SK-N-SH (cell line): ENCODE results near the gene CD300LG. TPM values are rescaled to one million over a fixed set of nuclear protein-coding genes. Genes with fewer than 3 reads are reported as not detected.
"Not testable (repeated sequence)": the region's sequence is repeated elsewhere in the genome, so short reads cannot be mapped to it uniquely, and the experiment has no call there.

Experiments used
- CTCF ChIA-PET: fragments of 300-600, 350-600 bp; formaldehyde crosslinking; extraction: SDS; loops from one replicate; lab custom pipeline; 2021; lab: Yijun Ruan, JAX
- POLR2A ChIA-PET: fragments of 350-600 bp; sonication (Branson Sonifier 250); formaldehyde crosslinking; extraction: SDS; loops from one replicate; lab custom pipeline; 2020; ENCODE audit warnings: antibody characterized with exemption, inconsistent platforms; lab: Yijun Ruan, JAX
- DNase-seq: peaks from one replicate; pipeline ENCODE4 v3.0.0; 2012
- H2AFZ ChIP-seq: fragments of 200-600 bp; sonication (generic); 2 replicates; pipeline ENCODE4 v1.8.1; 2016; ENCODE audit warnings: antibody characterized with exemption, mild to moderate bottlenecking, low read depth
- H3F3A ChIP-seq: fragments of 200-600 bp; sonication (generic); replicated peaks from 2 replicates; pipeline ENCODE3; 2016; ENCODE audit warnings: antibody characterized with exemption, mild to moderate bottlenecking; ENCODE audit not compliant: insufficient read depth
- H3K27ac ChIP-seq, 2 experiments: fragments of 200-500 bp in 1 of 2; fragments of 200-600 bp in 1 of 2; sonication (Bioruptor generic) in 1 of 2; sonication (generic), shearing (Covaris generic) in 1 of 2; 2 replicates each; pipeline versions ENCODE4 v1.5.1 to v1.6.1; 2014 to 2016; ENCODE audit warnings: low read depth in 2 of 2, inconsistent platforms in 1 of 2, low read length in 1 of 2, mild to moderate bottlenecking in 1 of 2, mixed read lengths in 1 of 2
- H3K27me3 ChIP-seq: fragments of 200-600 bp; sonication (generic), shearing (Covaris generic); 2 replicates; pipeline ENCODE4 v1.6.1; 2016; ENCODE audit warnings: mixed run types; ENCODE audit not compliant: insufficient read depth
- H3K36me3 ChIP-seq, 2 experiments: fragments of 200-500 bp in 1 of 2; fragments of 200-600 bp in 1 of 2; sonication (Bioruptor generic) in 1 of 2; sonication (generic) in 1 of 2; replicated peaks in 1 of 2; 2 replicates each; pipeline versions ENCODE3 to v1.5.1; 2014 to 2016; ENCODE audit warnings: low read length in 1 of 2, mild to moderate bottlenecking in 1 of 2; ENCODE audit not compliant: insufficient read depth in 2 of 2, control insufficient read depth in 1 of 2
- H3K4me1 ChIP-seq, 2 experiments: fragments of 200-500 bp in 1 of 2; fragments of 200-600 bp in 1 of 2; sonication (Bioruptor generic) in 1 of 2; sonication (generic), shearing (Covaris generic) in 1 of 2; 2 replicates each; pipeline versions ENCODE4 v1.5.1 to v1.6.1; 2014 to 2016; ENCODE audit warnings: low read depth in 1 of 2, low read length in 1 of 2, mixed run types in 1 of 2; ENCODE audit not compliant: insufficient read depth in 2 of 2, control insufficient read depth in 1 of 2
- H3K4me2 ChIP-seq: fragments of 200-600 bp; sonication (generic), shearing (Covaris generic); 2 replicates; pipeline ENCODE4 v1.6.1; 2017; ENCODE audit warnings: mixed run types
- H3K4me3 ChIP-seq, 2 experiments: fragments of 200-500 bp in 1 of 2; fragments of 200-600 bp in 1 of 2; sonication (Bioruptor generic) in 1 of 2; sonication (generic), shearing (Covaris generic) in 1 of 2; 2 replicates each; pipeline versions ENCODE4 v1.5.1 to v1.8.1; 2014 to 2016; ENCODE audit warnings: low read depth in 2 of 2, inconsistent platforms in 1 of 2, low read length in 1 of 2, mild to moderate bottlenecking in 1 of 2, mixed read lengths in 1 of 2, moderate library complexity in 1 of 2
- H3K79me2 ChIP-seq: fragments of 200-600 bp; sonication (generic); 2 replicates; pipeline ENCODE4 v1.8.1; 2017; ENCODE audit warnings: mild to moderate bottlenecking; ENCODE audit not compliant: insufficient read depth
- H3K9ac ChIP-seq: fragments of 200-600 bp; sonication (generic); 2 replicates; pipeline ENCODE4 v1.6.1; 2017; ENCODE audit warnings: mixed run types
- H3K9me2 ChIP-seq: fragments of 200-600 bp; sonication (generic); 2 replicates; pipeline ENCODE4 v1.6.1; 2017; ENCODE audit warnings: mixed run types
- H3K9me3 ChIP-seq: fragments of 200-600 bp; sonication (generic); 2 replicates; pipeline ENCODE4 v1.6.1; 2017; ENCODE audit warnings: mixed run types, mild to moderate bottlenecking, moderate library complexity
- H4K20me1 ChIP-seq: fragments of 200-600 bp; sonication (generic); 2 replicates; pipeline ENCODE4 v1.6.1; 2017; ENCODE audit warnings: mild to moderate bottlenecking, mixed run types; ENCODE audit not compliant: insufficient read depth
- ELF1 ChIP-seq: IDR thresholded peaks from 2 replicates; pipeline ENCODE4 v1.4.0; 2012
- EP300 ChIP-seq, 2 experiments: IDR thresholded peaks; 2 replicates each; pipeline versions ENCODE4 v1.4.0 to v1.6.1; 2012; ENCODE audit warnings: borderline replicate concordance in 1 of 2, low read depth in 1 of 2, low read length in 1 of 2
- FOSL2 ChIP-seq: IDR thresholded peaks from 2 replicates; pipeline ENCODE4 v1.4.0; 2012; ENCODE audit warnings: low read depth, mild to moderate bottlenecking, moderate library complexity, borderline replicate concordance
- GATA2 ChIP-seq: sonication (generic); formaldehyde crosslinking; IDR thresholded peaks from 2 replicates; pipeline ENCODE4 v1.5.0; 2020; ENCODE audit warnings: mild to moderate bottlenecking, missing genetic modification reagents
- IRF3 ChIP-seq: fragments of 150-350 bp; IDR thresholded peaks from 2 replicates; pipeline ENCODE4 v1.6.1; 2016; ENCODE audit warnings: mild to moderate bottlenecking, low read depth, low read length
- MEF2A ChIP-seq: IDR thresholded peaks from 2 replicates; pipeline ENCODE4 v1.4.0; 2012; ENCODE audit warnings: low read depth, borderline replicate concordance
- MXI1 ChIP-seq: IDR thresholded peaks from 2 replicates; pipeline ENCODE4 v1.6.1; 2012; ENCODE audit warnings: mild to moderate bottlenecking, low read depth, low read length, improper control_type of control experiment
- NRF1 ChIP-seq: IDR thresholded peaks from 2 replicates; pipeline ENCODE4 v1.6.1; 2012; ENCODE audit warnings: low read depth, mild to moderate bottlenecking, low read length
- PBX3 ChIP-seq: IDR thresholded peaks from 2 replicates; pipeline ENCODE4; 2012
- TAF1 ChIP-seq: IDR thresholded peaks from 2 replicates; pipeline ENCODE4 v1.6.1; 2012; ENCODE audit warnings: low read depth, mild to moderate bottlenecking, low read length, moderate library complexity, borderline replicate concordance
- WGBS: methylation state at CpG from one replicate; pipeline ENCODE4 v1.1.6; 2017; ENCODE audit warnings: low lambda C conversion rate; 5-methylcytosine and 5-hydroxymethylcytosine counted together
- polyA plus RNA-seq, 3 experiments: library from polyadenylated mRNA; depleted of rRNA; stranded (reverse); fragments of >200 nt; gene quantifications; 2 replicates each; pipeline ENCODE4 v1.2.3, GENCODE V29; 2012
- TF ChIP-seq, protein P1 (sequence below): IDR thresholded peaks from 2 replicates; pipeline ENCODE4 v1.4.0; 2012; ENCODE audit warnings: low read depth, borderline replicate concordance

Gene CD300LG
- polyA plus RNA-seq, 1 of the 3 experiments (the other 2 are of a cell fraction) = not detected

DNA sequence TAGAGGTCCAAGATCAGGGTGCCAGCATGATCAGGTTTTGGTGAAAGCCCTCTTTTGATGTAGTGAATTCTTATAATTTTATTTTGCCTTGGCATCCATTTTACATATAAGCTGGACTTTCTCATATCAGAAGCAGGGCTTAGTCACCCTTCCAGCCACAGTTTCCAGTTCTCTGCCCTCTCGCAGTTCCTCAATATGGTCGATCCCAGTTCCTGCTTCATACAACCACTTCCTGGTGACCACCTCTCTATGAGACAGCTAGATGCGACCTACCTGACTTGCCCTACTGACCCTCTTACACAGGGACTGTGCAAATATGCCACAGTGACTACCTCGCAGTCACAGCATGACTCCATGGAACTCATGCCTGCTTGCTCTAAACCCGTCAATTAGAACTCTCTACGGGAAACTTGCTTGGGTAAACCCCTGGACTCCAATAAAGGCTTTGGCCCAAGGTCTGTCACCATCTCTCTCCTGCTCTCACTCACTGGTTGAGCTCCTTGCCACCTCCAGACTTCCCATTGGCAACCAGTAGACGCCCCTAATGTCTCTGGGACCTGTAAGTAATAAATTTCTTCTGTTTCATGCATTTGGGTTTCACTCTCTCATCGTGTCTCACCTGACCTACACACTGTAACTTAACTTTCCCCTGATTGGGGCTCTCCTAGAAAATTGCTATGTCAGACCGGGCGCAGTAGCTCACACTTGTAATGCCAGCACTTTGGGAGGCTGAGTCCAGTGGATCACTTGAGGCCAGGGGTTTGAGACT is 21.4 kb downstream of the CD300LG start:
- no peaks in the 10 kb centered on the region for H3F3A ChIP-seq
- H3K9me2 ChIP-seq = no peaks in the 10 kb centered on the region
- H3K9ac ChIP-seq = no peak overlapping the region
- DNase-seq = no peak
- no peaks in the 10 kb centered on the region for H3K79me2 ChIP-seq
- H3K9me3 ChIP-seq = no peaks in the 10 kb centered on the region
- TF ChIP-seq FOSL2 = no peak
- no peak overlapping the region for H3K27ac ChIP-seq
- H3K36me3 ChIP-seq = no peaks in the 10 kb centered on the region
- POLR2A ChIA-PET = no interaction called here
- H3K27me3 ChIP-seq = no peaks in the 10 kb centered on the region; the same call in 1 of the 2 replicates
- no peak overlapping the region for H2AFZ ChIP-seq
- H3K4me2 ChIP-seq = no peak overlapping the region
- CTCF ChIA-PET = interaction anchor here (0.8 to 12.5 kb wide), 6 partner anchors 9 to 126 kb away, joined by 3 to 106 read pairs (median 5); partner anchors contain the start of gene CD300LG
- no peaks in the 10 kb centered on the region for H4K20me1 ChIP-seq
- no peaks in the 10 kb centered on the region; a peak in 1 of 4 replicates for H3K4me1 ChIP-seq
- H3K4me3 ChIP-seq = no peak overlapping the region
- WGBS = 64% methylated on average over 10 of the region's 10 CpGs

- POLR2A ChIA-PET, H3F3A ChIP-seq, H3K4me1 ChIP-seq, H3K4me2 ChIP-seq, H3K36me3 ChIP-seq, H3K9ac ChIP-seq, H3K9me3 ChIP-seq, DNase-seq, H4K20me1 ChIP-seq, H3K4me3 ChIP-seq, H3K79me2 ChIP-seq, H3K27ac ChIP-seq, H3K9me2 ChIP-seq, H2AFZ ChIP-seq, H3K27me3 ChIP-seq: not testable (repeated sequence)
- CTCF ChIA-PET = interaction anchor here (1.3 to 12.5 kb wide), 3 partner anchors 9 to 22 kb away, joined by 4 to 106 read pairs (median 24); partner anchors contain the start of gene CD300LG
- 45% methylated on average over 6 of the region's 6 CpGs for WGBS
Measured at GRCh38 chr17:43869031-43869430, 22.1 kb downstream of the CD300LG start.

DNA sequence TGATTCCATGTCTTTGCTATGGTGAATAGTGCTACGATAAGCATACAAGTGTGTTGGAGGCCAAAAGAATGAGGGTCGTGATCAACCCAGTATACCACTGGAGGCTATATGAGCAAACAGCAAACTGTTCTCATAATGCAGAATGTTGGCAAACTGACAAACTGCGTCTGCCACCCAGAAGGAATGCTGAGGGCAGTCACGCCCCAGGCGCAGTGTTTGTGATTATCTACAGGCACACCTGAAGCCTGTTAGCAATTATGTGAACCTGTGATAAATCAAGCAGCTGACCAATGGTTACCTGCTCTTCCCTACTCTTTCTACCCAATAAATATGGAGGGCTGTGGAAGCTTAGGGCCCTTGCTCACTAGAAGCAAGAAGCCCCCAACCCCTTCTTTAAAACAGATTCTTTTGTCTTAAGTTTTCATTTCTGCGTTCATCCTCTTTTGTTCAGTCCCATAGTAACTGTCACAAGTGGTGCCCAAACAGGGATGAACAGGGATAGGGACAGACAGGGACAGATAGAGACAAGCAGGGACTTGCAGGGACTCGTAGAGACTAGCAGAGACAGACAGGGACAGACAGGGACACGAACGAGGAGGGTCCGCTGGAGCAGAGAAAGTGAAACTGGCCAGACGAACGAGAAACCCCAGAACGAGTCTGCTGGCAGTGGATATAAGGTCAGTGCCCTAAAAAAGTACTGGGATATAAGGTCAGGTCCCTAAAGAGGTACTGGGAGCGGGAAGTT is 25.1 kb downstream of the CD300LG start:
- Histone ChIP-seq H4K20me1 (no peaks in the 10 kb centered on the region), H3K9ac (no peak overlapping the region), H3K36me3 (no peaks in the 10 kb centered on the region), H3F3A (no peaks in the 10 kb centered on the region), H2AFZ (no peak overlapping the region), H3K27ac (no peak overlapping the region), H3K9me3 (no peaks in the 10 kb centered on the region), H3K27me3 (no peaks in the 10 kb centered on the region; the same call in 1 of the 2 replicates), H3K4me1 (no peaks in the 10 kb centered on the region; a peak in 1 of 4 replicates), H3K4me3 (no peak overlapping the region), H3K4me2 (no peak overlapping the region), H3K9me2 (no peaks in the 10 kb centered on the region), H3K79me2 (no peaks in the 10 kb centered on the region)
- TF ChIP-seq ELF1 (no peak), IRF3 (no peak), NRF1 (no peak), PBX3 (no peak), MEF2A (no peak), MXI1 (no peak), GATA2 (CRISPR knock-in tag) (no peak), EP300 (IDR thresholded peaks at IDR 0.05; ENCODE audit: borderline replicate concordance in 1 of 2, low read depth in 1 of 2, low read length in 1 of 2) (no peak), TAF1 (no peak)
- TF ChIP-seq, protein P1, sequence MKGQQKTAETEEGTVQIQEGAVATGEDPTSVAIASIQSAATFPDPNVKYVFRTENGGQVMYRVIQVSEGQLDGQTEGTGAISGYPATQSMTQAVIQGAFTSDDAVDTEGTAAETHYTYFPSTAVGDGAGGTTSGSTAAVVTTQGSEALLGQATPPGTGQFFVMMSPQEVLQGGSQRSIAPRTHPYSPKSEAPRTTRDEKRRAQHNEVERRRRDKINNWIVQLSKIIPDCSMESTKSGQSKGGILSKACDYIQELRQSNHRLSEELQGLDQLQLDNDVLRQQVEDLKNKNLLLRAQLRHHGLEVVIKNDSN = no peak
- DNase-seq = no peak
- ChIA-PET POLR2A (no interaction called here), CTCF (interaction anchor here (2.9 kb wide), 1 partner anchor 26 kb away, joined by 7 read pairs; the partner anchor contains the start of gene CD300LG)
- 72% methylated on average over 13 of the region's 14 CpGs for WGBS
